Measurements from ENCODE around the gene AUNIP.

GRCh38 chr1:25874635-25875153 is 15.4 kb upstream of the AUNIP start:
- TF ChIP-seq TAF1 (IDR thresholded peaks at IDR 0.05; ENCODE audit: borderline replicate concordance, low read depth, low read length), result no peak
- TF ChIP-seq PBX3 (IDR thresholded peaks at IDR 0.05), result no peak
- TF ChIP-seq CTCF (IDR thresholded peaks at IDR 0.05), result no peak
- TF ChIP-seq RFX5 (IDR thresholded peaks at IDR 0.05; ENCODE audit: low read length), result no peak
- TF ChIP-seq EP300 (IDR thresholded peaks at IDR 0.05; ENCODE audit: borderline replicate concordance in 1 of 2, low read depth in 1 of 2, low read length in 1 of 2), result no peak
- no peak for TF ChIP-seq MXI1 (IDR thresholded peaks at IDR 0.05; ENCODE audit: low read depth, low read length)
